Glomerular visceral epithelial cell (primary cell): Measurements from ENCODE around the gene PCCA.
A peak's percentile ranks its signal among the peaks of the same experiment; 100 is the strongest.

ENCODE experiments used
- DNase-seq: peaks from one replicate; pipeline ENCODE4 v3.0.0-alpha.2; 2016; ENCODE audit errors: extremely low spot score

PCCA gene

GRCh38 chr13:100465558-100465957 is 376.7 kb downstream of the PCCA start:
- DNase-seq, result no peak

GRCh38 chr13:100470866-100471505 is 382.1 kb downstream of the PCCA start:
- DNase-seq, result no peak

- DNase-seq, result no peak
These were observed 384.2 kb downstream of the PCCA start for GRCh38 chr13:100473087-100473486.

DNA sequence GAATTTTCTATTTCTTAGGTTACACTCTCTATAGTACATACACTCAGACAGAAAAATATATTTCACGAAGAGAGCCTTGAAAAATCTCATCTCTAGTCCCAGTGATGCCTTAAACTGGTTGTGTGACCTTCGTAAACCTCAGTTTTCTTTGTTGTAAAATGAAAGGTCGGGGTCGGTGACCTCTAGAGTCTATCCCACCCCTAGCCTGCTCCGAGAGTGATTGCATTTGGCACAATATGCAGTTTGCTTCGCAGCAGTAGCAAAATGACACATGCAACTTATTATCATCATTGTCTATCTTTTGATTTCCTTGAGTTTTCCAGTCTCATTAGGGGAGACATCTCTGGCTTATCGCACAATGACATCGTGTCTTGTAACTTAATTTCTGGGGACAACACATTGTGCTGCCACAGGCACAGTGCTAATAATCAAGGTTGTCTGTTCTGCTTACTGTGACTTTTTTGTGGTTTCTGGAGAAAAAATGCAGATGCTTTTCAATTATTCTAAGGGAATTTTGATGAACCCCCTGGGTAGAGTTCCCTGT is 384.7 kb downstream of the PCCA start:
- DNase-seq, result no peak

DNA sequence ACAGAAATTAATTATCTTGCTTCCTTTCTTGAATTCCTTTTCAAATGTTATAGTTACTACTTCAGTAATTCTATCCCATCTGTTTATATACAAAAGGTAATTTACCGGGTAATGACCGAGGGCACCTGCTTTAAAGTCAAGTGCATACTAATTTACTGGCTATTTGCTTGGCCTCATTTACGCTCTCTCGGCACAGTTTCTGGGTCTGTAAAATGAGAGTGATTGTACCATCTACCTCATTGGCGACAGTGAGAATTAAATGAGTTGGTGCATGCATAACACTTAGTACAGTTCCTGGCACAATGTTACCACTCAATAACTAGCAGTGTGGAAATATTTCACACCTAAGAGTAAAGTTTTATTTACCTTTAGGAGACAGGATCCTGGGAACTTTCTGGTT is 388.1 kb downstream of the PCCA start:
- DNase-seq, result no peak

GRCh38 chr13:100478107-100478809 is 389.4 kb downstream of the PCCA start:
- no peak for DNase-seq

DNA sequence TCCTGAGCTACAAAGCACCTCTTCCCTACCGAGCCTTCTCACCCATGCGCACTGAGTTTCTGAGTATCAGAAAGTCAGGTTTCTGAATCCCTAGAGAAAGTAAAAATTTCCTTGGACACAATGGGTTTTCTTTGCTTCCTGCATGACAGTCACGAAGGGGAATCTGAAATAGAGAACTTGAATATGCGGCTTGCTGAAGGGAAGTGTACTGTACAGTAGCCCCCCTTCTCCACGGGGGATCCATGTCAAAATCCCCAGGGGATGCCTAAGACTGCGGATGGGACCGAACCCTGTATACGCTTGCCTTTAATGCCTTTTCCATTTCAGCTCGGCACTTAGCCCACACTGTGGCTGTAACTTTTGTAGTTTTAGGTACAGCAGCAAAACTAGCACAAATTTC is 391.8 kb downstream of the PCCA start:
- no peak for DNase-seq

DNA sequence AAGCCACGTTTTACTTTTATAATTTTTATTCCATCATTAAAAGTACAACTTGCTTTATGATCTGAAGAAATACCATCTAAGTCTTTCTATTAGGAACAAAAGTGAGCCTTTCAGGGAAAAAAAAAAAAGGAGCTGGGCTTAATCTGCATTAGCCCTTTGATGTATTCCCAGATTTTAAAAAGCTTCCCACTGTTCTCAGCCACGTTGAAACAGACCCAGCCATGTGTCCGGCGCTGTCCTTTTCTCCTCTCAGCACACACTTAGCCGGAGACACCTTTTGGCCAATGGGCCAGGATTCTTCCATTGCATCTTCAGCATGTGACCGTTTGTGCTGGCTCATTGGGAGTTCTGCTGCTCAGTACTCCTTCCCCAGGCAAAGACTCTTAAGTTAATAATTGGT is 394.2 kb downstream of the PCCA start:
- no peak for DNase-seq

DNA sequence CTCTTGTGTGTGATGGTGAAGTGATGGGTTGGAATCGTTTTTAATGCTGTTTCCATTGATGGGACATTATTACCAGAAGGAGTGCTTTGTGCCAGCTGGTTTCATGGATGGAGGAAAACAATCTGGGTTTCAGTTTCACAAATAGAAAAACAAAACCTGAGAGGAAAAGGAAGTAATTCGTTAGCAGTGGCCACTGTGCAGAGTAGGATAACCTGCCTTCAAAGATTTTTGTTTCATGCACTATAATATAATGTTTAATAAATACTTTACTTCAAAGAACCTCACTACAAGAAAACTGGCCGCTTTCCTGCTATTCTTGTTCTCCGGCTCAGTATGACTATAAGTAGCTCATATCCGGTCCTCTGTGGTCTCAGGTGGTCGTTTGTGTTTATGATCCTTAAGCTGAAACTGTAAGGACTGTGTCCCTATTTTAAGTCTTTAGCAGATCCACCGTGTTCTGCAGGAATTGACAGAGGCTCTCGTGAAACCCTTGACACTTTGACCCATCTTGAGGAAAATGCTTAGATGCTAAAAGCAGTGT is 395.0 kb downstream of the PCCA start:
- DNase-seq, result no peak

- no peak for DNase-seq
These were observed 395.8 kb downstream of the PCCA start for GRCh38 chr13:100484702-100485101.

DNA sequence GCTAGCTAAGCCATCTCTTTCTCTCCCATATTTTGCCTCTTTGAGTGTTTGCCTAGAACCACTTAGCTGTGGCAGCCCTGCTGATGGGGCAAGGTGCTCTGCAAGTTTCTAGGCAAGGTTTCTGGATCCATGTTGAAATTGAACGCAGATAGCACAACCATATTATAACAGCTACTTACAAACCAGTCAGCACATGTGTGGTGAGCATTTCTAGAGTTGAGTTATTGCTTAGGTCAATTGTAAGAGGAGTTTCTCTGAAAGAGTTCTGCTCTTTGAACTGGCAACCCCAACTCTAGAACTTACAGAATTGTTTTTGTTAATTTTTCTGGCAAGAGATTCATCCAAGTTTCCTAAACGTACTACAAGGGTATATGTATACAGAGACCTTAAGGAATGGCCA is 396.4 kb downstream of the PCCA start:
- no peak for DNase-seq

- no peak for DNase-seq
These were observed 401.8 kb downstream of the PCCA start for GRCh38 chr13:100490692-100491091.

DNA sequence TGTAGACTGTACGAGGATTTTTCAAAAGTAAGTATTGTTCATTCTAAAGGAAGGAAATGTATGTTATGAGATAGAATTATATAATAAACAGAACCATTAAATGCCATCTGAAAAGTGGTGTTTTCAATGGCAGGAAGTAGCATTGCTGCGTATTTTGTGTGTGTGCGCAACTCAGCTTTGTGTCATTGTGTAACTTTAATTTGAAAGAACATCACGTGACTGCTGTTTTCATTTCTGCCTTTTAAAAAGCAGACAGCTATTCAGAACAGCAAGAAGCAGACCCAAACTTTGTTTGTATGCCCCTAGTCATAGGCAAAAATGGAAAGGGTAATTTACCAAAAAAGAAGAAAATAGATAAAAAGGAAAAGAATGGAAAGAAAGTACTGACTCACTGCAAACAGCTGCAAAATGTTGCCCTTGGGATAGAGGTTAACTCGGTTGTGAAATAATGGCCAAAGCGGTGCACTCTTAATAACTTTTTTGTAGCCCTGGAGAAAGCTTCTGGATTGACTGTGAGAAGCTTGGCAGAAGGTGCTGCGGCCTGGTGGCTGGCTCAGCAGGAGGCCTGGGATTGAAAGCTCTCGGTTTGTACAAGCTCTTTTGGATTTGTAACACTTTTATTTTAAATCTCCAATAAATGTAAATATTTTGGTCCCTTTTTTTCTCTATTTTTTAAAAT is 402.4 kb downstream of the PCCA start:
- DNase-seq, result no peak

GRCh38 chr13:100493418-100493817 is 404.5 kb downstream of the PCCA start:
- DNase-seq, result no peak

DNA sequence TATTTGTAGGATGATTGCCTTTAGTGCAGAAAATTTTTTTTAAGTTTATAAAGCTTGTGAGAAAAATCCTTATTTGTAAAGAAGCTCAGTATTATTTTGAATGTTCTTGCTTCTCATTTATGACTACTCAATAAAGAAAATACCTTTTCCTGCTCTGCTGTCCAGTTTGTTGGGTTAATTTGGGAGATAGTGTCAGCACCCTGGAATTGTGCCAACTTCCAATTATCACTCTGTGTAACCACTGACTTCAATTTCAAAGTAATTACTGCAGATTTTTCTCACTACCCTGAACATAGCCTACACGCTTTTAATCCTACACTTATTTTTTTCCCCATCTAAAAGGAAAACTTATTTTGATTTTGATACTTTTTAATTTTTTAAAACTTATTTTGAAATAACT is 406.6 kb downstream of the PCCA start:
- no peak for DNase-seq

DNA sequence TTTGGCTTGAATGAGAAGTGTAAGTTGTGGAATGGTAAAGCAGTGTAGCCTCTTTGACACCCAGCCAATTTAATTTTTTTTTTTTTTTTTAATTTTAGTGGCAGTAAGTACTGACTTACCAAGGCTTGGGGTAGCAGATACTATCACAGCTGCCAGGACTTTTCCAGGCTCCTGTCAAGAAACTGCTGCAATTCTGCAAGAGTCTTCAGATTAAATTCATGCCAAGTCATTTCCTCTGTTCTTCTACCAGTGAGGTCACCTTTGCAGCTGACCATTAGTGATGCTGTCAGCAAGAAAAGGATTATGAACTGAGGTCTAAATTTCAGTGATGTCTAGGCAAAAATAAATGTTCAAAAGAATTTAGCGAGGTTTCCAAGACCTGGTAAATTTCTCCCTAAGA is 408.5 kb downstream of the PCCA start:
- DNase-seq, result peak; percentile 6

DNA sequence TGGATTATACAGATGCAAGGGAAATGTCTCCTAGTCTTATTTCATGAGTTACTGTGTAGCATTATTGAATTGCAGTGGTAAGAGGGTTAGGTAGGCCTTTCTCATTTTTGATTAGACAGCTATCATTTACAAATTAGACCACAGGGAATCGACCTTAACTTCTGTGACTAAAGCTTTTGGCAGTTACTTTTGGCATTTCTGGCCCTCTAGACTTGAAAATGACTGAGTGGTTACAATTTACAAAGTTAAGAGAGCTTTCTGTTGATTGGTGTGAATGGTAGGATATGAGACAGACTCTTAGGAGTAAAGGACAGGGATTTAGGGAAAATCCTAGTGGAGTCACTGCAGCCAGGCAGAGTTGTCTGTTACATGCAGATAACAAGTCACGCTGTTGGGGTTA is 413.6 kb downstream of the PCCA start:
- no peak for DNase-seq

GRCh38 chr13:100503622-100504021 is 414.7 kb downstream of the PCCA start:
- no peak for DNase-seq

DNA sequence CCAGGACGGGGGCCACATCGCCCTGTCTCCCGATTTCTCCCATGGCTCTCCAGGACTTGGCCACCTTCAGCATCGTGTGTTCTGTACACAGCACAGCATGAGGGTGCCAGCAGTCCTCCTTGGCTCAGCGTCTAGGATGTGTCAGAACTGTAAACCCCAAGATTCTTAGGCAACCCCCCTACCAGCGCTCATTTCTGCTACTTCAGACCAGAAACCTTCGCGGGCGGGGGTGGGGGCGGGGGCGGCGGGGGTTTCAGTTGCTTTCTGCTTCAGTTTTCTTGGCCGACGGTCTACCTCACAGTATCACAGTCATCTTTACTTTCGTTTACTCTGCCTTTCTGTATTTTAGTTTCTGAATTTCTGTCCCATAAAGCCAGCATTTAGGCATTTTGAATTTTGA is 417.3 kb downstream of the PCCA start:
- DNase-seq, result no peak

DNA sequence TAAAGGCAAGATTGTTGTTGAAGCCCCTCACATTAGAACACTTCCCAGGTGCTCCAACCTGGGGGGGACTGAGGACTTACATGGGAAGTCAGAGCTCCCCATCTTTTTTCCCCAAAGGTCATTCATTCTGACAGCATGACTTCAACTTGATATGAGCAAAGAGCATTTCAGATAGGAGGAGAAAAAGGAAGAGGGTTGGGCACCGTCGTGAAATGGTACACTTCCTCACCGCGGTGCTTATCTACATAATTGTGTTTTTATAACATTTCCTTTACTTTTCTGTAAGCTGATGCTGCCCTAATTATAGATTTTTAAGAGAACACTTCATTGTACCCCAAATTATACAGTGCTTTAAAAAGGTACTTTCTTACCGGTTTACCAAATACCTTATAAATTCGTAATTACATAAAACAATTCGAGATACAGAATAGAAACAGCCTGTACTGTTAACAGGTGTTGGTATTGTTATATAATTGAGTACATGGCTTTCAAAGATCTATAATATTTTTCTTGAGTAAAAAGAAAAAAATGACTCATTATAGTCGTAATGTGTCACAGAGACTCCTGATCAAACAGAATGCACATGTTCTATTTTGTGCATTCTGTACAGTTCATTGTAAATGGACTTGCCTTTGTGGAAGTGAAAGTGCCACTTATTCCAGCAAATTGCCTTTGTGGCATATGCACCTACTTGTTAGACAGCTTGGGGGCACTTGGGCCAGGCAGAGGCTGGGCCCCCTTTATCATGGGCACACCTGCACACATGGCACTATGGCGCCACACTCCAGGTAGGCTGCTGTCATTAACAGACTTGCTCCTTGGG is 417.9 kb downstream of the PCCA start:
- no peak for DNase-seq

DNA sequence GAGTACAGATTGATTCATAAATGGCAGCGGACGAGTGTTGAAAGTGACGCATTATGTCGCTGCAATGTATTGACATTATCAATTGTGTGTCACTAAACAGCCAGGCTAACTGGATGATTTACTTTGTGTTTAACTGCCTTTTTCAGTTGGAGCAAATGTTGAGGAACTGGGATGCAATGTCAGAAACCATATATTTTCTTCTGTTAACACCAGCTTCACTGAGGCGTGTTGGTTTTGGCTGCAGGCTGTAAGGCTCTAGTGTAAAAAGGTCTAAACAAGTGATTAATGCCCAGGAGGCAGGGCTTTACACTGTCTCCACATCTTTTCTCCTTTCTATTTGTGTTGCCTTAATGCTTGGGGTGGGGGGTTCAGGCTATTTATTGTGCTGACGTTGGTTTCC is 419.6 kb downstream of the PCCA start:
- DNase-seq, result no peak

GRCh38 chr13:100508996-100509395 is 420.1 kb downstream of the PCCA start:
- DNase-seq, result no peak
